ENCODE measurements around the gene AQP1.

The AQP1 gene

GRCh38 chr7:30938435-30939316 is 27.0 kb downstream of the AQP1 start:
- DNase-seq = no peak

- no peak for DNase-seq
These were observed 30.1 kb downstream of the AQP1 start for GRCh38 chr7:30941582-30942323.

GRCh38 chr7:30950197-30950596 is 38.5 kb downstream of the AQP1 start:
- no peak for DNase-seq

GRCh38 chr7:30954914-30955313 is 43.3 kb downstream of the AQP1 start:
- no peak for DNase-seq

GRCh38 chr7:30956704-30957103 is 45.1 kb downstream of the AQP1 start:
- no peak for DNase-seq

GRCh38 chr7:30963842-30964241 is 52.2 kb downstream of the AQP1 start, which contains the start of gene GHRHR:
Gene GHRHR (plus strand): TSS chr7:30963953. CDS start chr7:30964069, 116 bp downstream.
- no peak for DNase-seq

GRCh38 chr7:30965372-30965771 is 53.7 kb downstream of the AQP1 start:
- DNase-seq = no peak

- no peak for DNase-seq
These were observed 54.2 kb downstream of the AQP1 start for GRCh38 chr7:30965883-30966282.

GRCh38 chr7:30968294-30968693 is 56.6 kb downstream of the AQP1 start:
- DNase-seq = no peak

GRCh38 chr7:30968747-30969603 is 57.3 kb downstream of the AQP1 start:
- DNase-seq = no peak

GRCh38 chr7:30969604-30969970 is 57.9 kb downstream of the AQP1 start:
- DNase-seq = no peak

- no peak for DNase-seq
These were observed 58.4 kb downstream of the AQP1 start for GRCh38 chr7:30970074-30970473.

GRCh38 chr7:30970594-30971094 is 59.0 kb downstream of the AQP1 start:
- no peak for DNase-seq

- no peak for DNase-seq
These were observed 59.8 kb downstream of the AQP1 start for GRCh38 chr7:30971440-30971839.

- no peak for DNase-seq
These were observed 60.3 kb downstream of the AQP1 start for GRCh38 chr7:30971840-30972563.

- no peak for DNase-seq
These were observed 61.6 kb downstream of the AQP1 start for GRCh38 chr7:30973292-30973691.

GRCh38 chr7:30973791-30974604 is 62.3 kb downstream of the AQP1 start:
- DNase-seq = no peak

- no peak for DNase-seq
These were observed 63.1 kb downstream of the AQP1 start for GRCh38 chr7:30974605-30975255.

All from CD4-positive, alpha-beta T cell treated with Interleukin-15 for 1 hour (primary cell).